Tibial nerve (tissue), 4 donors: ENCODE data around the gene ST6GALNAC3. TPM values are rescaled to one million over a fixed set of nuclear protein-coding genes. Genes with fewer than 3 reads are reported as not detected.
"Not testable (repeated sequence)": the region's sequence is repeated elsewhere in the genome, so short reads cannot be mapped to it uniquely, and the experiment has no call there.

Experiments used
- DNase-seq, 2 donors: peaks; one replicate each; pipeline ENCODE4 v3.0.0-alpha.2; 2019; ENCODE audit warnings: low spot score in 2 of 2
- H3K27ac ChIP-seq, 4 donors: fragments of 200-600 bp; sonication (generic) in 3 of 4; one replicate each; pipeline ENCODE4 v1.5.1; 2017 to 2019; ENCODE audit warnings: mild to moderate bottlenecking in 1 of 4
- H3K27me3 ChIP-seq, 2 donors: fragments of 200-600 bp; sonication (generic) in 1 of 2; one replicate each; pipeline versions ENCODE4 v1.5.1 to v1.6.0; 2017 to 2019
- H3K36me3 ChIP-seq, 3 donors: fragments of 200-600 bp; sonication (generic); one replicate each; pipeline ENCODE4 v1.5.1; 2018 to 2019
- H3K4me1 ChIP-seq, 4 donors: fragments of 200-600 bp; sonication (generic) in 3 of 4; one replicate each; pipeline ENCODE4 v1.5.1; 2017 to 2019
- H3K4me3 ChIP-seq, 4 donors: fragments of 200-600 bp; sonication (generic) in 3 of 4; one replicate each; pipeline ENCODE4 v1.5.1; 2017 to 2019; ENCODE audit warnings: mild to moderate bottlenecking in 1 of 4, moderate library complexity in 1 of 4
- H3K9me3 ChIP-seq, 4 donors: fragments of 200-600 bp; sonication (generic) in 3 of 4; one replicate each; pipeline ENCODE4 v1.5.1; 2017 to 2019
- EP300 ChIP-seq, 2 donors: sonication (generic); formaldehyde crosslinking; IDR thresholded peaks; one replicate each; pipeline ENCODE4 v1.6.1; 2017; ENCODE audit warnings: antibody characterized with exemption in 2 of 2, mild to moderate bottlenecking in 1 of 2
- POLR2A ChIP-seq, 2 donors: fragments of 450-650 bp; IDR thresholded peaks; one replicate each; pipeline ENCODE4 v1.6.1; 2017; ENCODE audit warnings: antibody characterized with exemption in 2 of 2, mild to moderate bottlenecking in 2 of 2, moderate library complexity in 2 of 2
- WGBS, 2 donors: methylation state at CpG; one replicate each; pipeline ENCODE4 v1.1.5; 2018; 5-methylcytosine and 5-hydroxymethylcytosine counted together
- total RNA-seq, 4 donors: library from RNA; depleted of rRNA; stranded (reverse); fragments of >200 nt; gene quantifications; one replicate each; pipeline ENCODE4 v1.1.0, GENCODE V29; 2016
- TF ChIP-seq, protein P1 (sequence below), 5 experiments: fragments of 200-600 bp in 3 of 5; fragments of 450-650 bp in 2 of 5; sonication (generic) in 3 of 5; IDR thresholded peaks; one replicate each; pipeline ENCODE4 v1.5.1; 2016 to 2019; ENCODE audit warnings: antibody characterized with exemption in 5 of 5, mild to moderate bottlenecking in 3 of 5, moderate library complexity in 2 of 5

ST6GALNAC3 gene
- total RNA-seq, 4 donors from 2014 or later: 2.7 to 6.6 (median 4.9) TPM

DNA sequence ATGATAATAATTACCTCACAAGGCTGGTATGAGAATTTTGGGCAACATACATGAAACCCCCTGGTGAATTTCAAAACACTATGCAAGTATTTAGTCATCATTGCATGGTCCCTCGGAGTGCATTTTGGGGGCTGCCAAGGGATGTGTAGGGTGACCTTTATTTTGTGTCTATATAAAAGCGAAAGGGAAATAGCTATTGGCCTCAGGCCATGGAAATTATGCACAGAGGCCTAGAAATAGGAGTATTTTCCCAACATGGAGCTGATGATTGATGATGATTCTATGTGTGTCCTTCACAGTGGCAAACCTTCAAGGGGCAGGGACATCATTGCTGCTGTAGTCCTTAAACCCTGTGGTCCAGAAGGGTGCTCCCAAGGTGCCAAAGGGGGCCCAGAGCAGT lies 265.5 kb downstream of the ST6GALNAC3 start:
- Histone ChIP-seq H3K4me3 (no peak overlapping the region), H3K36me3 (no peaks in the 10 kb centered on the region), H3K9me3 (no peaks in the 10 kb centered on the region), H3K27me3 (no peaks in the 10 kb centered on the region), H3K4me1 (peaks cover 0 to 19% (median 0%) of the 10 kb centered on the region in 4 donors), H3K27ac (no peak overlapping the region)
- TF ChIP-seq, protein P1, sequence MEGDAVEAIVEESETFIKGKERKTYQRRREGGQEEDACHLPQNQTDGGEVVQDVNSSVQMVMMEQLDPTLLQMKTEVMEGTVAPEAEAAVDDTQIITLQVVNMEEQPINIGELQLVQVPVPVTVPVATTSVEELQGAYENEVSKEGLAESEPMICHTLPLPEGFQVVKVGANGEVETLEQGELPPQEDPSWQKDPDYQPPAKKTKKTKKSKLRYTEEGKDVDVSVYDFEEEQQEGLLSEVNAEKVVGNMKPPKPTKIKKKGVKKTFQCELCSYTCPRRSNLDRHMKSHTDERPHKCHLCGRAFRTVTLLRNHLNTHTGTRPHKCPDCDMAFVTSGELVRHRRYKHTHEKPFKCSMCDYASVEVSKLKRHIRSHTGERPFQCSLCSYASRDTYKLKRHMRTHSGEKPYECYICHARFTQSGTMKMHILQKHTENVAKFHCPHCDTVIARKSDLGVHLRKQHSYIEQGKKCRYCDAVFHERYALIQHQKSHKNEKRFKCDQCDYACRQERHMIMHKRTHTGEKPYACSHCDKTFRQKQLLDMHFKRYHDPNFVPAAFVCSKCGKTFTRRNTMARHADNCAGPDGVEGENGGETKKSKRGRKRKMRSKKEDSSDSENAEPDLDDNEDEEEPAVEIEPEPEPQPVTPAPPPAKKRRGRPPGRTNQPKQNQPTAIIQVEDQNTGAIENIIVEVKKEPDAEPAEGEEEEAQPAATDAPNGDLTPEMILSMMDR (IDR thresholded peaks at IDR 0.05): no peak
- no peak for TF ChIP-seq EP300 (IDR thresholded peaks at IDR 0.05)
- TF ChIP-seq POLR2A (IDR thresholded peaks at IDR 0.05): no peak
- WGBS, 2 donors: 59 to 66% methylated on average over 2 of the region's 2 CpGs
- DNase-seq: no peak

DNA sequence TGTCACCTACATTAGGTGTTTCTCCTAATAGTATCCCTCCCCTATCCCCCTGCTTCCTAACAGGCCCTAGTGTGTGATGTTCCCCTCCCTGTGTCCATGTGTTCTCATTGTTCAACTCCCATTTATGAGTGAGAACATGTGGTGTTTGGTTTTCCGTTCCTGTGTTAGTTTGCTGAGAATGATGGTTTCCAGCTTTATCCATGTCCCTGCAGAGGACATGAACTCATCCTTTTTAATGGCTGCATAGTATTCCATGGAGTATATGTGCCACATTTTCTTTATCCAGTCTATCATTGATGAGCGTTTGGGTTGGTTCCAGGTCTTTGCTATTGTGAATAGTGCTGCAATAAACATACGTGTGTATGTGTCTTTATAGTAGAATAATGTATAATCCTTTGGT lies 267.3 kb downstream of the ST6GALNAC3 start:
- 95 to 97% methylated on average over 3 of the region's 3 CpGs for WGBS, 2 donors

DNA sequence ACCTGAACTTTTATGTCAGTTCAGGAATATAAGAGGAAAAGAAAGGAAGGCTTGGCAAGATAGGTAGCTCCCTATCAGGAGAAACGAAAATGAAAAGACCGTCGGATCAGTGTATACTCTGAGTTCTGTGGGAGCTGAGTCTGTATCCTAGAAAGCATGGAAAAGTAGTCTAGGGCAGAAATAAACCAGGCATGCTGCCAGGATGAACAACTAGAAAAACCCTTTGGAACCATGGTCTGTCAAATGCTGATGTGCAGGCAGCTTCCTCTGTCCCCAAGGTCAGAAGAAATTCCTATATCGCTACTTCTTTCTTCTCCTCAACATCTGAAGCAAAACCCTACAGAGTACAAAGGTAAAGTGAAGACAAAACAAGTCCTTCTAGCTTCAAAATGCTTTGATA lies 268.8 kb downstream of the ST6GALNAC3 start:
- Histone ChIP-seq H3K4me3 (no peak overlapping the region), H3K4me1 (no peaks in the 10 kb centered on the region), H3K36me3 (no peaks in the 10 kb centered on the region), H3K27ac (no peak overlapping the region), H3K9me3 (no peaks in the 10 kb centered on the region), H3K27me3 (no peaks in the 10 kb centered on the region)
- TF ChIP-seq EP300 (IDR thresholded peaks at IDR 0.05): no peak
- TF ChIP-seq, protein P1 (IDR thresholded peaks at IDR 0.05): no peak
- TF ChIP-seq POLR2A (IDR thresholded peaks at IDR 0.05): no peak
- no peak for DNase-seq
- WGBS, 2 donors: 59 to 68% methylated on average over 4 of the region's 4 CpGs

More for the DNA sequence above, 267.3 kb downstream of the ST6GALNAC3 start:
- H3K27ac ChIP-seq, H3K9me3 ChIP-seq, H3K27me3 ChIP-seq, H3K4me3 ChIP-seq, DNase-seq, H3K36me3 ChIP-seq: not testable (repeated sequence)
- peaks cover 0 to 12% (median 0%) of the 10 kb centered on the region in 4 donors for H3K4me1 ChIP-seq

DNA sequence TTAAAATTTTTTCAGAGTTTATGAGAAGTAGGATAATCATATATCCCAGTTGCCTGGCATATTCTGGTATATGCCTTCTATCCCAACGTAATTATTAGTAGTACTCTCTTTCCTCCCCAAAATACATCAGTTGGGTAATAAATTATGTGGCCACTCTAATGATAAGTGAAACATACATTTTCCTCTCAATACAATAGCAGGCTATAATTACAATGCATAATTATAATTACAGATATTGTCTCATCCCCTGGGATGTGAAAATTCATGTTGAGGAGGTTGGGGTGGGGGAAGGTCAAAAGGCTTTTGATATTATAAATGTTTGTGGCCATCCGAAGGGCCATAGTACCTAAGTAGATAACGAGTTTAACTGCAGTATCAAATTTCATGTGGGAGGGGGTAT lies 277.1 kb downstream of the ST6GALNAC3 start:
- no peaks in the 10 kb centered on the region for H3K4me1 ChIP-seq
- TF ChIP-seq EP300 (IDR thresholded peaks at IDR 0.05) (no peak), POLR2A (IDR thresholded peaks at IDR 0.05) (no peak)
- TF ChIP-seq, protein P1 (IDR thresholded peaks at IDR 0.05): no peak
- WGBS, 2 donors: 52 to 53% methylated on average over 3 of the region's 3 CpGs

DNA sequence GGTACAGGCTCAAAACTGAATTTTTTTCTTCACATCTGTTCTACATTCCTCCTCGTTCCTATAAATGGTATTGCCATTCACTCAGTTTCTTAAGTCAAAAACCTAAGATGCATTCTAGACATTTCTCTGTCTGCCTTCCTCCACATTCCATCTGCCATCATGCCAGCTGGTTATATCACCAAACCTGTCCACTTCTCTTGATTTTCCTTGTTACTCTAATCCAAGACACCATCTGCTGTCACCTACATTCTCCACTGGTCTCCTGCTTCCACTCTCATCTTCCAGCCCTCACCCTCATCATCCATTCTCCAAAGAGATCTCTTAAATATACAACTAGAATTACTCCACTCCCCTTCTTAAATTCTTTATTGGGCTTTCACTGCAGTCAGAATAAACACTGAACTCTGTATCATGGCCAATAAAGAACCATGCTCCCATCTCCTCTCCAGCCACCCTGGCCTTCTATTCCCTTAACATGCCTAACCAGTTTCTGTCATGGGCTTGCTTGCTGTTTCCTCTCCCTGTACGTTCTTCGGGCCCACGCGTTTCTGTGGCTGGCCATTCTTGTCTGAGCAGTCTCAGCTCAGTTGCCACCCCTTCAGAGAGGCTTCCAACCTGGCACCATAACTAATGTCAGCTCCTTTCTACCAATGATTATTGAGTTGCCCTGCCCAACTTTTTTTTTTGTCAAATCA lies 278.3 kb downstream of the ST6GALNAC3 start:
- Histone ChIP-seq H3K27me3 (no peaks in the 10 kb centered on the region), H3K4me3 (no peak overlapping the region), H3K9me3 (no peaks in the 10 kb centered on the region), H3K4me1 (no peaks in the 10 kb centered on the region), H3K27ac (no peak overlapping the region), H3K36me3 (no peaks in the 10 kb centered on the region)
- WGBS, 2 donors: 91 to 93% methylated on average over 5 of the region's 5 CpGs
- TF ChIP-seq POLR2A (IDR thresholded peaks at IDR 0.05) (no peak), EP300 (IDR thresholded peaks at IDR 0.05) (no peak)
- TF ChIP-seq, protein P1 (IDR thresholded peaks at IDR 0.05): no peak
- DNase-seq: no peak

More for the DNA sequence above, 277.1 kb downstream of the ST6GALNAC3 start:
- no peaks in the 10 kb centered on the region for H3K27me3 ChIP-seq
- H3K9me3 ChIP-seq: no peaks in the 10 kb centered on the region
- peak overlapping the region in 1 of 4 donors; percentile 55 for H3K27ac ChIP-seq
- DNase-seq: no peak
- H3K4me3 ChIP-seq: no peak overlapping the region
- no peaks in the 10 kb centered on the region for H3K36me3 ChIP-seq
